Epithelial cell of proximal tubule (primary cell): ENCODE results near the gene COMMD9. TPM values are rescaled to one million over a fixed set of nuclear protein-coding genes. Genes with fewer than 3 reads are reported as not detected.
A peak's percentile ranks its signal among the peaks of the same experiment; 100 is the strongest.

Source experiments
- DNase-seq: peaks from one replicate; pipeline ENCODE4 v3.0.0-alpha.2; 2011; ENCODE audit warnings: low read depth
- H3K4me3 ChIP-seq: 2 replicates; pipeline ENCODE4 v1.5.1; 2011; ENCODE audit warnings: low read depth, mild to moderate bottlenecking, low read length
- CTCF ChIP-seq: conservative IDR thresholded peaks from 2 replicates; pipeline ENCODE4 v1.5.1; 2012; ENCODE audit warnings: low read depth, mild to moderate bottlenecking, low read length
- total RNA-seq: library from RNA; depleted of rRNA; stranded (reverse); fragments of >200 nt; gene quantifications from 2 replicates; pipeline ENCODE4 v1.2.3, GENCODE V29; 2015

Gene COMMD9
- total RNA-seq, 1 donor from 2014 or later = 56.7 TPM

- H3K4me3 ChIP-seq = no peak overlapping the region
- no peak for TF ChIP-seq CTCF
- DNase-seq = no peak
Observed at GRCh38 chr11:36296884-36297543, 7.8 kb upstream of the COMMD9 start.

- H3K4me3 ChIP-seq = no peak within 1 kb of the TSS
- DNase-seq = no peak
- no peak for TF ChIP-seq CTCF
Observed at GRCh38 chr11:36295926-36296325, 6.7 kb upstream of the COMMD9 start, which contains the start of gene PRR5L. Gene PRR5L, plus strand, starts transcription at chr11:36296288. Its CDS starts 104,834 bp downstream, at chr11:36401122.

GRCh38 chr11:36292311-36292722 lies 3.1 kb upstream of the COMMD9 start:
- DNase-seq = no peak
- peak; percentile 62 for TF ChIP-seq CTCF
- no peak overlapping the region for H3K4me3 ChIP-seq

GRCh38 chr11:36288442-36289225 lies 590 bp downstream of the COMMD9 start:
- H3K4me3 ChIP-seq = peak overlapping the region; percentile 76
- TF ChIP-seq CTCF = no peak
- no peak for DNase-seq

GRCh38 chr11:36282926-36283325 lies 6.3 kb downstream of the COMMD9 start:
- DNase-seq = no peak
- no peak for TF ChIP-seq CTCF
- no peak overlapping the region for H3K4me3 ChIP-seq

GRCh38 chr11:36281850-36282249 lies 7.4 kb downstream of the COMMD9 start:
- no peak overlapping the region for H3K4me3 ChIP-seq
- DNase-seq = no peak
- no peak for TF ChIP-seq CTCF

- TF ChIP-seq CTCF = no peak
- no peak overlapping the region for H3K4me3 ChIP-seq
- DNase-seq = no peak
Observed at GRCh38 chr11:36280531-36280930, 8.7 kb downstream of the COMMD9 start.
